GM18511 (cell line): ENCODE results near the gene DNAJC9.

Source experiments
- ATAC-seq: cut with Tn5 transposase; IDR thresholded peaks from one replicate; pipeline ENCODE4 v1.9.1; 2021; ENCODE audit warnings: mild to moderate bottlenecking, moderate library complexity; ENCODE audit not compliant: unreplicated experiment

The DNAJC9 gene

GRCh38 chr10:73239908-73240307 lies 7.1 kb downstream of the DNAJC9 start:
- ATAC-seq: no peak

GRCh38 chr10:73238990-73239566 lies 8.0 kb downstream of the DNAJC9 start:
- ATAC-seq: no peak

- ATAC-seq: no peak
Measured at GRCh38 chr10:73234695-73235094, 12.4 kb downstream of the DNAJC9 start.

DNA sequence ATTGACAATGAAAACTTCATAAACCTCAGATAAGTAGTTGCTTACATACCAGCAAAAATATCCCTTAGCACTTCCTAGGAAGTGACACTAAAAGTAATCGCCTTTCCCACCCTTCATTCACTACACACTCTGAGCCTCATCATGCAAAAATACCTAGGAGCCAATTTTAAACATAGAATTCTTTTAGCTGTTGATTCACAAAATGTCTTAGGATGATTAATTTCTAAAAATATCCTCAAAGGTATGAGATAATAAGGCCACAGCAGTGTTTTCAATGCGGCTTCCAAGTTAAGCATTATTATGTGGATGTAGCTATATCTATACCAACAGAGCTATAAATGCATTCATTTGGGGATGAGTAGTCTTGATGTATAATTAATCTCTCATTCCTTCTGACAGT lies 13.2 kb downstream of the DNAJC9 start:
- ATAC-seq: no peak

DNA sequence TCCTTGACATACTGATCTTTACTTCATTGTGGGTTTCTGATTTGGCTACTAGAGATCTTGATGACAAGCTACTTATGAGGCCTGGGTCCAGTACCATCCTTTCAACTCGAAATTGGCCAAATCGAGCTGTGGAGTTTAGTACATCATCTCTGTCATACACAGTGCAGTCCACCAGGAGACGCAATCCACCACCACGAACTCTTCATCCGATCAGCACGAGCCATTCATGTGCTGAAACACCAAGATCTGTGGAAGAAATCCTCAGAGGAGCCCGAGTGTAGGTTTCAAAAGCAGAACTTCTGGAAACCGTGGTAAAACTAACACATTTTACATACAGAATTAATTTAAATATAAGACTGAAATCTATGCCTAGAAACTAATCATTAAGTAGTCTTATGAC lies 14.2 kb downstream of the DNAJC9 start:
- ATAC-seq: no peak

- no peak for ATAC-seq
Measured at GRCh38 chr10:73229567-73229966, 17.5 kb downstream of the DNAJC9 start.

DNA sequence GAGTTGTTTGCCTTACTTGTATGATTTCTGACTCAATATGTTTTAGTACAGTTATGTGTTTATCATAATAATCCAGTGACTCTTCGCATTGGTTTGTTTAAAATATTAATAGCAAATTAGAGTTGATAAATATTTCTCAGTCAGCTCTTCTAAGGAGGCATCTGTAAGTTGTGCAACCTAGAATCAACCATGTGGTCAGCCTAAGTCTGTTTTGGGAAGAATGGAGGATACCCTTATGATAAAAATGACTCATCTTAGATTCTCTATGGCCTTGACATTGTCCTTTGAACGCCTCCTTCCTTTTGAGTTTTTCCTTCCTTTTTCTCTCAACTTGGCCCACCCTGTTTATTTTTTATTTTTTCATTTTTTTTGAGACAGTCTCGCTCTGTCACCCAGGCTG lies 18.8 kb downstream of the DNAJC9 start:
- ATAC-seq: no peak

- ATAC-seq: no peak
Measured at GRCh38 chr10:73226663-73227062, 20.4 kb downstream of the DNAJC9 start.

DNA sequence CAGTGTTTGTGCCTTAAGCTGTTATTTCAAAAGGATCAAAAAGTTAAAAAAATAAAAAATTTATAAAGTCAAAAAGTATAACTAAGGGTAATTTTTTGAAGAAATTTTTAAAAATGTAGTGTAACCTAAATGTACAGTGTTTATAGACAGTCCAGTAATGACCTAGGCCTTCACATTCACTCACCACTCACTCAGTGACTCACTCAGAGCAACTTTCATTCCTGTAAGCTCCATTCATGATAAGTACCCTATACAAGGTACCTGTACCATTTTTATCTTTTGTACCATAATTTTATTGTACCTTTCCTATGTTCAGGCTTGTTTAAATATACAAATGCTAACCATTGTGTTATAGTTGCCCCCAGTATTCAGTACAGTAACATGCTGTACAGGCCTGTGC lies 21.5 kb downstream of the DNAJC9 start:
- ATAC-seq: no peak

DNA sequence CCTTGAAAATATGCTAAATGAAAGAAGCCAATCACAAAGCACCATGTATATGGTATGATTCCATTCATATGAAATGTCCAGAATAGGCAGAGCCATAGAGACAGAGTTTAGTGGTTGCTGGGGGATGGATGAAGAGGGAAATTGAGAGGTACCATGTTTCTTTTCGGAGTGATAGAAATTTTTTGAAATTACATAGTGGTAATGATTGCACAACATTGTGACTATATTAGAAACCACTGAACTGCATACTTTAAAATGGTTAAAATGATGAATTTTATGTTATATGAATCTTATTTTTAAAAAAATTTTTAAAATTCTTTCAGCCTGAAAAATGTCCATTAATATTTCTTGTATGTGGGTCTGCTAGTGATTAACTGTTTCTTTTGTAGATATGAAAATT lies 26.1 kb downstream of the DNAJC9 start:
- ATAC-seq: no peak

- no peak for ATAC-seq
Measured at GRCh38 chr10:73219384-73219783, 27.7 kb downstream of the DNAJC9 start.

- no peak for ATAC-seq
Measured at GRCh38 chr10:73218431-73219191, 28.4 kb downstream of the DNAJC9 start.

DNA sequence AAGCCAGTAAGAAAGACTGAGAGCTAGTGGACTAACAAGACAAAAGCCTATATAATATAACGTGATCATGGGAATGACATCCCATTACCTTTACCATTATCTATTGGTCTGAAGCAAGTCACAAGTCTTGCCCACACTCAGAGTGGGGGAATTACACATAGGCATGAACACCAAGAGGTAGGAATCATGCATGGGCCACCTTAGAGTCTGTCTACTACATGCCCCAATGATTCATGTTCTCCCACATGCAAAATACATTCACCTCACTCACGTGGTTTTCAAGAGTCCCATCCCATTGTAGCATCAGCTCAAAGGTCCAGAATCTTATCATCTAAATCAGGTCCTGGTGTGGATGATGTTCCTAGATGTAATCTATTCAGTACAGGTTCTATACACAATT lies 29.4 kb downstream of the DNAJC9 start:
- ATAC-seq: no peak

DNA sequence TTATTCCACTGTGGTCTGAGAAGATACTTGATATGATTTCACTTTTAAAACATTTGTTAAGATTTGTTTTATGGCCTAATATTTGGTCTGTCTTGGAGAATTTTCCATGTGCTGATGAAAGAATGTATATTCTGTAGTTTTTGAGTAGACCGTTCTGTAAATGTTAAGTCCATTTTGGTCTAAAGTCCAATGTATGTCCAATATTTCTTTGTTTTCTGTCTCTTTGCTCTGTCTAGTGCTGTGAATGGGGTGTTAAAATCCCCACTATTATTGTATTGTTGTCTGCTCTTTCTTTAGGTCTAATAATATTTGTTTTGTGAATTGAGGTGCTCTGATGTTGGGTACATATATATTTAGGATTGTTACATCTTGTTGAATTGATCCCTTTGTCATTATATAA lies 31.3 kb downstream of the DNAJC9 start:
- ATAC-seq: no peak

GRCh38 chr10:73211106-73211811 lies 35.8 kb downstream of the DNAJC9 start:
- ATAC-seq: no peak

DNA sequence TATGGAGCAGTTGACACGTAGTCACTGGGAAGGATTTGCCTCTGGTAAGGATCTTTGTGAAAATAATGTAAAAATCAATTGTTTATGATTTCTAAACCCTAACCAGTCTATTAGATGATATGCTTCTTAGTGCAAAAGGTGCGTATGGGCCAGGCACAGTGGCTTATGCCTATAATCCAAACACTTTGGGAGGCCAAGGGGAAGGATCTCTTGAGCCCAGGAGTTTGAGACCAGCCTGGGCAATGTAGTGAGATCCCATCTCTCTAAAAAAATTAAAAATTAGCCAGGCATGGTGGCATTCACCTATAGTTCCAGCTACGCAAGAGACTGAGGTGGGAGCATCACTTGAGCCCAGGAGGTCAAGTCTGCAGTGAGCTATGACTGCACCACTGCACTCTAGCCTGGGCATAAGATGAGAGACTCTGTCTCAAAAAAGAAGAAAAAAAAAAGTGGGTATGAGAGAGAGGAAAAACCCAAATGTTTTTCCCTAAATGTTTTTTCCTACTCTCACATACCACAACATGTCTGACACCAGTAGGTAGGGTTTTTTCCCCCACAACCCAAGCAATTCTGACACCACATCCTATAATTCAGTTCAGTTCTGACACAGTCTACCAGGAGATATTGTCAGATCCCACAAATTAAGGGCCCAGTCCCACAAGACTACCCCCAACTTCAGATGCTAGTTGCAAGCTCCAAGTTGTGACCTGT lies 36.5 kb downstream of the DNAJC9 start:
- ATAC-seq: no peak

DNA sequence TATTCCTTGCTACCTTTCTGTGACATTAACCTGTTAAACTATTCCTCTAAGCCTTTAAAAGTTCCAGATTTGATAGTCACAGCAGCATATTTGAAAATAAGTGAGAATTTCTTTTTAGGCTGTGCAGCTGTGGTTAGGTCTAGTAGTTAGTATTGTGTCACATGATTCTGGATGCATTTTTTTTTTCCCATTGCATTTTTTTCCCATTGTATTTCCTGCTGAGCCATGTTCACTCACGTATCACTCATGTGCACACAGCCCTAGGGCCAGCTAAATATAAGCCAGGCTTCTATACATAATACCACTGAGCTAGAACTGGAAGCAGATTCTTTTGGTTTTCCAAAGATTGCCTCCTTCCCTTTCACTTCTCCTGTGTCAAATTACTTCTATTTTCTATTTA lies 37.4 kb downstream of the DNAJC9 start:
- ATAC-seq: no peak

- no peak for ATAC-seq
Measured at GRCh38 chr10:73207883-73208282, 39.2 kb downstream of the DNAJC9 start.

GRCh38 chr10:73206385-73206784 lies 40.7 kb downstream of the DNAJC9 start:
- ATAC-seq: no peak

DNA sequence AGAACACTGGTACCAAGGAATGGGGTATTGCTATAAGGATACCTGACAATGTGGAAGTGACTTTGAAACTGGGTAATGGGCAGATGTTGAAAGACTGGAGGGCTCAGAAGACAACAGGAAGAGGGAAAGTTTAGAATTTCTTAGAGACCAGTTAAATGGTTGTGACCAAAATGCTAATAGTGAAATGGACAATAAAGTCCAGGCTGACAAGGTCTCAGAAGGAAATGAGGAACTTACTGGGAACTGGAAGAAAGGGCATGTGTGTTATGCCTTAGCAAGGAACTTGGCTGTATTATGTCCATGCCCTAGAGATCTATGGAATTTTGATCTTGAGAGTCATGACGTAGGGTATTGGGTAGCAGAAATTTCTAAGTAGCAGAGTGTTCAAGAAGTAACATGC lies 41.2 kb downstream of the DNAJC9 start:
- no peak for ATAC-seq

DNA sequence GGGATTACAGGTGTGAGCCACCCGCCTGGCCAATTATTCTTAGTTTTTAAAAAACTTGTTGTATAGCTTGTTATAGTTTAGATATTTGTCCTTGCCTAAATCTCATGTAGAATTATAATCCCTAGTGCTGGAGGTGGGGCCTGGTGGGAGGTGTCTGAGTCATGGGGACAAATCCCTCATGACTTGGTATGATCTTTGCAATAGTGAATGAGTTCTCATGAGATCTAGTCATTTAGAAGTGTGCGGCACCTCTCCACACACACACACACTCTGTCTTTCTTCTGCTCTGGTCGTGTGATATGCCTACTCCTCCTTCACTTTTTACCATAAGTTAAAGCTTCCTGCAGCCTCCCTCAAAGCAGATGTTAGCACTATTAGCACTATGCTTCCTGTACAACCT lies 42.0 kb downstream of the DNAJC9 start:
- no peak for ATAC-seq
